ENCODE results near the gene TMC4. TPM values are rescaled to one million over a fixed set of nuclear protein-coding genes. Genes with fewer than 3 reads are reported as not detected.

Gene TMC4
- total RNA-seq, 1 experiment from 2014 or later = 0.30 TPM

GRCh38 chr19:54136086-54136863, 36.7 kb downstream of the TMC4 start:
- no peak for DNase-seq (ENCODE audit: extremely low read depth, low read depth)

GRCh38 chr19:54133957-54134590, 38.9 kb downstream of the TMC4 start:
- no peak for DNase-seq (ENCODE audit: extremely low read depth, low read depth)

- DNase-seq (ENCODE audit: extremely low read depth, low read depth) = no peak
These were observed 39.5 kb downstream of the TMC4 start for GRCh38 chr19:54133312-54133956.

- DNase-seq (ENCODE audit: extremely low read depth, low read depth) = no peak
These were observed 43.4 kb downstream of the TMC4 start for GRCh38 chr19:54129617-54129996.

DNA sequence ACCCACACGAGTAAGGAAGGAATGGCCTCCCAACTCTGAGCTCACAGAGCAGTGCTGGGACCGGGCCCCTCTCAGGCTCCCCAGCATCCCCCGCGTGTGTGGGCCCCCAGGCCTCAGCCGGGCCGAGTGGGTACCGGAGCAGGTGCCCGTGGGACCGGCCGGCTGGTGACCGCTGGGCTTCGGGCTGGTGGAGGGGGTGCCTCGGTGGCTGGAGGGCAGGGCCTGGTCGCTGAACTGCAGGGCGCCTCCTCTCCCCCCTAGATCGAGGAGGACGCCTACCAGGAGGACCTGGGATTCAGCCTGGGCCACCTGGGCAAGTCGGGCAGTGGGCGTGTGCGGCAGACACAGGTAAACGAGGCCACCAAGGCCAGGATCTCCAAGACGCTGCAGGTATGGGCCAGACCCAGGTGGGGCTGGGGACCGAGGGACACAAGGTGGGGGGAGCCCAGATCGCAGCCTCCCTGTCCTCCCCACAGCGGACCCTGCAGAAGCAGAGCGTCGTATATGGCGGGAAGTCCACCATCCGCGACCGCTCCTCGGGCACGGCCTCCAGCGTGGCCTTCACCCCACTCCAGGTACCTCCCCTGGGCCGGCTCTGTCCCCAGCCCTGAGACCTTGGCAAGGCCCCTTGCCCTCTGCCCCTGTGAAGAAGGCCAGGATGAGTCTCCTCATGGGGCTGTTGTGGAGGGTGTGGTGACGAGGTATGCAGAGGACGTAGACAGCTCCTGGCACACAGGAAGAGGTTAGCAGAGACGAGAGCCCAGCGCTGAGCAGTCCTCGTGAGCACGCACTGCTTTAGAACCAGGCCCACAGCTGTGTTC, 44.0 kb downstream of the TMC4 start:
- no peak for DNase-seq (ENCODE audit: extremely low read depth, low read depth)

DNA sequence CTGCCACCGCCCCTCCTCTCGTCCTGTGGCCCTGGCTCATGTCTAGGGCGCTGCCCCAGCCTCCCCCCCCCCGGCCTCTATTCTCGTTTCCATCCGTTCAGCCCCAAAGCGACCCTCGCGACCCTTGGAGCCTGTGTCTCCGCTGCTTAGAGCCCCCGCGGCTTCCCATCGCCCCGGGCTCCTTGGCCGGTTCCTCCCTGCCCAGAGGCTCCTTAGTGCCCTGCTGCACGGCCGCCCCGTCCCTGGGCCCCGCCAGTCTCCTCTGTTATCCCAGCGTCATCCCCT, 44.6 kb downstream of the TMC4 start:
- no peak for DNase-seq (ENCODE audit: extremely low read depth, low read depth)

- no peak for DNase-seq (ENCODE audit: extremely low read depth, low read depth)
These were observed 45.1 kb downstream of the TMC4 start for GRCh38 chr19:54127688-54128440.

DNA sequence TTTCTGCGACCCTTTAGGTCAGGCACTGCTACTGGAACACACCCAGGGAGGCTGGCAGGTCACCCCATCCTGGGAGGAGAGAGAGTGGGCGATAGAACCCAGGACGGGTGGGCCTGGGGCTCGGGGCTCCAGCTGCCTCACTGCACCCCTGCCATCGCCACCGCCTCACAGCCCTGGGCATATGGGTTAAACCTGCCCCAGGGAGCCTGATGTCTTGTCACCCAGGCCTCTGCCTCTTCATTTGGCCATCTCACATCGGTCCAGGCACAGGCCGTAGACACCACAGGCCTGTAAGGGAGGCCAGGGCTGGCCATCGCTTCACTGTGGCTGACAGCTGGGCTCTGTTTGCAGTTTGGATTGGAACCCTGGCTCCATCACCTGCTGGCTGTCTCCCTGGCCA, 47.2 kb downstream of the TMC4 start:
- no peak for DNase-seq (ENCODE audit: extremely low read depth, low read depth)

DNA sequence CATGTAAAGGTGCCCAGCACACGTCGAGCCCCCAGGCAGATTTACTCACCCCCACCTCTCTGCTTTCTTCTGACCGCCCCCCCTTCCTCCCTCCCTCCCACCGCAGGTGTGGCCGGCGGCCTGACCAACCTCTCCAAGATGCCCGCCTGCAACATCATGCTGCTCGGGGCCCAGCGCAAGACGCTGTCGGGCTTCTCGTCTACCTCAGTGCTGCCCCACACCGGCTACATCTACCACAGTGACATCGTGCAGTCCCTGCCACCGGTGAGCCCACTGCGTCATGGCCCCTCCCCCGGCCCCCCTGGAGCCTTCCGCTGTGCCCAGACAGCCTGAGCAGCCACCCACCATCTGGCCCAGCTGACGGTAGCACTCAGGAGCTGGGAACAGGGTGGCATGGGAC, 48.6 kb downstream of the TMC4 start:
- DNase-seq (ENCODE audit: extremely low read depth, low read depth) = no peak

DNA sequence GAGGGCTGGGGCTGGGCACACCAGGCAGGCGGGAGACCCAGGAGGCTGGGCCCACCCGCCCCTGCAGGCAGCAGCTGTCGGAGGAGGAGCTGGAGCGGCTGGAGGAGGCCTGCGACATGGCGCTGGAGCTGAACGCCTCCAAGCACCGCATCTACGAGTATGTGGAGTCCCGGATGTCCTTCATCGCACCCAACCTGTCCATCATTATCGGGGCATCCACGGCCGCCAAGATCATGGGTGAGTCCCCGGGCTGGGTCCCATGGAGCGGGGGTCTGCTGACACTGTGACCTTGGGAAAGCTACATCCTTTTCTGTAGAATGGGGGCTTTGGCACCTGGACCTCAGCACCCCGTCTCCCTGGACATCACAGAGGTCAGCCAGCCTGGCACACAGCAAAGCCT, 49.3 kb downstream of the TMC4 start:
- no peak for DNase-seq (ENCODE audit: extremely low read depth, low read depth)

DNA sequence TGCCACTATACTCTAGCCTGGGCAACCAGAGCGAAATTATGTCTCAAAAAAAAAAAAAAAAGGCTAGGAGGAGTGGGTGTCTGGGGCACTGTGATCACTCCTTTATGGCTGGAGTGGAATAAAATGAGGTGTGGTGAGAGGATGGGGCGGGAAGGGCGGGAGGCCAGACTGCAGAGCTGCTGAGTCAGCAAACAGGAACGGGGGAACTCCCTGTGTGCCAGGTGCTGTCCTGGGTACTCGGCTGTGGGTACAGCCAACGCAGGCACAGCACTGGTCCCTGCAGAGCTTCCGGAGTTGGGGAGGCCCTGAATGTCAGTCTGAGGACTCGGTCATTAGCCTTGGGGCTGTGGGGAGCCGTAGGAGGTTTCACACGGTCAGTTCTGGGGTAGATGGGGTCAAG, 51.7 kb downstream of the TMC4 start:
- DNase-seq (ENCODE audit: extremely low read depth, low read depth) = no peak

DNA sequence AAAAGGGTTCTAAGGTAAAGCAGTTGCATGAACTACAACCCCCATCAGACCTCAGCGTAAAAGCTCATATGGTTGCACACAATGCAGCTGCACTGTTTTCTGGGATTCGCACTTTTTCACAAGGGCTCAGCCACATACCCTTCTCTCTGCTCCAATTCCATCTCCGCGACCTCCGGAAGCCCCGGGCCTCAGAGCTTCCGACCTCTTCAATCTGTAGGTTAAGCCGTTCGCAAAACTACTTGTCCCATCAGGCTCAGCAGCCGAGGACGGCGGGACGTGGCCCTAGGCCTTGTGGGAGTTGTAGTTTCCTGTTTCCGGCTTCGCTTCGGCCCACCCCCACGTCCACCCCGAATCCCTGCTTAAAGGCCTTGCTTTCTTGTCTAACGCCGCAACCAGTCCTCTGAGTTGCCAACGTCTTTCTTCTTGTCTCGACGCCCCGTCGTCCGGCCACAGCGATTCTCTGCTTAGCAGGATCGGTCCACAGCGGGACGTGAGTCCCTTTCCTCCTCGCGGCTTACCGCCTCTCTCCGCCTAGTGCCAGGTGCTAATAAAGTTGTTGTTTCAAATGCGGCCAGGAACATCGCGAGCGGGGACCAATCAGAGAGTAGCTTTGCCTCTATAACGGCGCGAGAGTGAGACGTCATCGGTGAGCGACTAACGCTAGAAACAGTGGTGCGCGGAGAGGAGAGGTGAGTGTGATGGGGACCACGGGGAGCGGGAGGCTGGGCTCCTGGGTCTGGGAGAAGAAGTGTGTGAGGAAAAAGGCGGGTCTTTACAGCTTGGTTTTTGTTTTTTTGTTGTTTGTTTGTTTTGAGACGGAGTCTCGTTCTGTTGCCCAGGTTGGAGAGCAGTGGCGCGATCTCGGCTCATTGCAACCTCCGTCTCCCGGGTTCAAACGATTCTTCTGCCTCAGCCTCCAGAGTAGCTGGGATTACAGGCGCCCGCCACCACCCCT, 57.6 kb downstream of the TMC4 start, which contains the start of the genes PRPF31 and TFPT:
Gene PRPF31, plus strand, starts transcription at position 646 of the 955 bp plus-strand sequence. CDS start 2,525 bp downstream, outside the sequence.
Gene TFPT, minus strand, starts transcription at position 549 of the 955 bp plus-strand sequence. Its CDS starts 388 bp downstream, at position 161.
- DNase-seq (ENCODE audit: extremely low read depth, low read depth) = peak; percentile 96

GRCh38 chr19:54114340-54115108, 58.4 kb downstream of the TMC4 start:
- DNase-seq (ENCODE audit: extremely low read depth, low read depth) = no peak

Other genes with a start within 250 kb of the TMC4 start
- gene CACNG8, start 210.2 kb downstream of the TMC4 start, total RNA-seq (2014; rRNA removed; shearing (Covaris generic)) = 0.58 and 0.84 TPM in 2 replicates
- 4.6 and 4.9 TPM in 2 replicates for gene CACNG6, start 181.5 kb downstream of the TMC4 start, total RNA-seq (2014; rRNA removed; shearing (Covaris generic))
- gene VSTM1, start 109.3 kb downstream of the TMC4 start, total RNA-seq (2014; rRNA removed; shearing (Covaris generic)) = not detected in 2 replicates
- gene TARM1, start 91.8 kb downstream of the TMC4 start, total RNA-seq (2014; rRNA removed; shearing (Covaris generic)) = not detected in 2 replicates
- gene OSCAR, start 72.4 kb downstream of the TMC4 start, total RNA-seq (2014; rRNA removed; shearing (Covaris generic)) = 0.22 and 0.32 TPM in 2 replicates
- gene NDUFA3, start 70.3 kb downstream of the TMC4 start, total RNA-seq (2014; rRNA removed; shearing (Covaris generic)) = 31.8 and 38.6 TPM in 2 replicates
- gene TFPT, start 57.5 kb downstream of the TMC4 start, total RNA-seq (2014; rRNA removed; shearing (Covaris generic)) = 8.3 and 10.2 TPM in 2 replicates
- 28.5 and 34.1 TPM in 2 replicates for gene PRPF31, start 57.4 kb downstream of the TMC4 start, total RNA-seq (2014; rRNA removed; shearing (Covaris generic))
- gene CNOT3, start 35.4 kb downstream of the TMC4 start, total RNA-seq (2014; rRNA removed; shearing (Covaris generic)) = 12.3 and 19.2 TPM in 2 replicates
- 7.7 and 8.2 TPM in 2 replicates for gene LENG1, start 13.4 kb downstream of the TMC4 start, total RNA-seq (2014; rRNA removed; shearing (Covaris generic))
- gene MBOAT7, start 16.4 kb upstream of the TMC4 start, total RNA-seq (2014; rRNA removed; shearing (Covaris generic)) = 27.5 and 28.9 TPM in 2 replicates
- gene TSEN34, start 18.1 kb upstream of the TMC4 start, total RNA-seq (2014; rRNA removed; shearing (Covaris generic)) = 27.3 and 38.4 TPM in 2 replicates
- 2,109 and 2,437 TPM in 2 replicates for gene RPS9, start 27.7 kb upstream of the TMC4 start, total RNA-seq (2014; rRNA removed; shearing (Covaris generic))
- gene LILRB3, start 49.8 kb upstream of the TMC4 start, total RNA-seq (2014; rRNA removed; shearing (Covaris generic)) = not detected in 2 replicates
- gene LILRA6, start 69.6 kb upstream of the TMC4 start, total RNA-seq (2014; rRNA removed; shearing (Covaris generic)) = not detected in 2 replicates
- gene LILRB5, start 84.1 kb upstream of the TMC4 start, total RNA-seq (2014; rRNA removed; shearing (Covaris generic)) = not detected in 2 replicates
- not detected in 2 replicates for gene LILRB2, start 108.0 kb upstream of the TMC4 start, total RNA-seq (2014; rRNA removed; shearing (Covaris generic))
- not detected in 2 replicates for gene LILRA5, start 140.0 kb upstream of the TMC4 start, total RNA-seq (2014; rRNA removed; shearing (Covaris generic))
- gene LILRA4, start 166.0 kb upstream of the TMC4 start, total RNA-seq (2014; rRNA removed; shearing (Covaris generic)) = not detected in 2 replicates
- not detected in 2 replicates for gene LAIR1, start 191.8 kb upstream of the TMC4 start, total RNA-seq (2014; rRNA removed; shearing (Covaris generic))
- gene TTYH1, start 242.3 kb upstream of the TMC4 start, total RNA-seq (2014; rRNA removed; shearing (Covaris generic)) = not detected in 2 replicates